Measurements from ENCODE around the gene STPG1.

Gene STPG1

DNA sequence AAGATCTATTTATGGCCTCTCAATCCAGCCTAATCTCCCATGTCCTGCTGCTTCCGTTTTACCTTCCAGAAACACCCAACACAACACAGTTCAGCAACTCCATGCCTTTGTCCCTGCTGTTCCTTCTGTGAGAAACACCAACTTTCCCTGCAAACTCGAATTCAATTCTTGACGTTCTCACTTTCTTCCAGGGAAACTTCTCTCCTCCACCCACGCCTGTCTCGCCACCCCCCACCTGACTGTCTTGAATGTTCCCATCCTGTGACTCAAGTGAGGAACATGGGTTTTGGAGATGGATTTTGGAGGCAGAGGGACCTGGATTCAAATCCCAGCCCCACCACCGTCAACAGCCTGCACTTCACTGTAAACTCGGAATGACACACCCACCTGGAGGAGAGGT, 49.6 kb downstream of the STPG1 start:
- Histone ChIP-seq H3K27ac (no peak overlapping the region), H3K36me3 (replicated peaks) (no peaks in the 10 kb centered on the region), H3K27me3 (replicated peaks) (no peaks in the 10 kb centered on the region), H3K4me3 (ENCODE audit: low read depth, low read length) (no peak overlapping the region)
- TF ChIP-seq, protein P1, sequence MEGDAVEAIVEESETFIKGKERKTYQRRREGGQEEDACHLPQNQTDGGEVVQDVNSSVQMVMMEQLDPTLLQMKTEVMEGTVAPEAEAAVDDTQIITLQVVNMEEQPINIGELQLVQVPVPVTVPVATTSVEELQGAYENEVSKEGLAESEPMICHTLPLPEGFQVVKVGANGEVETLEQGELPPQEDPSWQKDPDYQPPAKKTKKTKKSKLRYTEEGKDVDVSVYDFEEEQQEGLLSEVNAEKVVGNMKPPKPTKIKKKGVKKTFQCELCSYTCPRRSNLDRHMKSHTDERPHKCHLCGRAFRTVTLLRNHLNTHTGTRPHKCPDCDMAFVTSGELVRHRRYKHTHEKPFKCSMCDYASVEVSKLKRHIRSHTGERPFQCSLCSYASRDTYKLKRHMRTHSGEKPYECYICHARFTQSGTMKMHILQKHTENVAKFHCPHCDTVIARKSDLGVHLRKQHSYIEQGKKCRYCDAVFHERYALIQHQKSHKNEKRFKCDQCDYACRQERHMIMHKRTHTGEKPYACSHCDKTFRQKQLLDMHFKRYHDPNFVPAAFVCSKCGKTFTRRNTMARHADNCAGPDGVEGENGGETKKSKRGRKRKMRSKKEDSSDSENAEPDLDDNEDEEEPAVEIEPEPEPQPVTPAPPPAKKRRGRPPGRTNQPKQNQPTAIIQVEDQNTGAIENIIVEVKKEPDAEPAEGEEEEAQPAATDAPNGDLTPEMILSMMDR (IDR thresholded peaks at IDR 0.05; ENCODE audit: low read depth, low read length, missing control alignments), result no peak
- no peak for DNase-seq
- in situ Hi-C loops (cut with HindIII; ENCODE audit: low pct_ligation_motif_present, low sequenced_read_pairs), result no loop called here

DNA sequence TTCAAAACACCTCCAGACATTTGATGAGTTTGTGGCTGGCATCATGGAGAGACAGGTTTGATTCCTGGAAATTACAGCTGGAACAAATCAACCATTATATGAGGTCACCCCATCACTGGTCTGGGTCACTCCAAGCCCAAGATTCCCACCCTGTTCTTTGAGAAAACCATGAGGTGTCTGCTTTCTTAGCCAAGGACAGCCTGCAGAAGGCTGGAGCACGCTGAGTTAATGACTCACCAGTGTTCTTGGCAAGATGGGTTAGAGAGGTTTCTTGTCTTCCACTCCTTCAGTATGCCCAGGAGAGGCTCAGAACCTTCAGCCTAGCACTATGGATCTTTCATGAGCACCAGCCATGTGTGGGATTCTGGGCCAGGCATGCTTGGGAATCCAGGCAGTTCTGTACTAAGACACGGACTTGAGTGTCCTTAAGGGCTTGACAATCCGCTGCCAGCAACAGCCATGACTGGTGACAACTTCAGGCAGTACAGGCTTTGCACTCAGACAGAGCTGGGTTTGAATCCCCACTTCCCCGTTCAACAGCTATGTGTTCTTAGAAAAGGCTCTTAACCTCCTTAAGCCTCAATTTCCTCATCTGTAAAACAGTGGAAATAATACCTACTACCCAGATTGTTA, 50.5 kb downstream of the STPG1 start:
- DNase-seq, result peak; percentile 89
- no peak overlapping the region for H3K4me3 ChIP-seq (ENCODE audit: low read depth, low read length)
- no peaks in the 10 kb centered on the region for H3K36me3 ChIP-seq (replicated peaks)
- H3K27me3 ChIP-seq (replicated peaks), result no peaks in the 10 kb centered on the region
- H3K27ac ChIP-seq, result no peak overlapping the region
- TF ChIP-seq, protein P1 (IDR thresholded peaks at IDR 0.05; ENCODE audit: low read depth, low read length, missing control alignments), result no peak
- in situ Hi-C loops (cut with HindIII; ENCODE audit: low pct_ligation_motif_present, low sequenced_read_pairs), result no loop called here

DNA sequence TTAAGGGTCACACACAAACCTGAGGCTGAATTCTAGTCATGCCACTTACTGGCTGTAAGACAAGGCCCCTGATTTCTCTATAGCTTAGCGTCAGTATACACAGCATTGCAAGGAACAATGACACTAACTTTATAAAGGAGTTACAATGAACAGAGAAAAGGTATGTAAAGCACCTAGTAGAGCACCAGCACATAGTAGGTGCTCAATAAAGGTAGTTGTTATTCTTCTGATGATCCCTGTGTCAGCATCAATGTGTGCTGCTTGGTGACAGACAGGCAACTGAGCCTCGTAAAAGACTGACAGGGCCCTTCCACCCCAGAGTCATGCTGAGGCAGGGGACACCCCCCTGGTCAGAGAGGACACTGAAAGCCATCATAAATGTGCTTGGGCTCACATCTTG, 51.2 kb downstream of the STPG1 start:
- H3K36me3 ChIP-seq (replicated peaks), result no peaks in the 10 kb centered on the region
- in situ Hi-C loops (cut with HindIII; ENCODE audit: low pct_ligation_motif_present, low sequenced_read_pairs), result no loop called here
- no peak overlapping the region for H3K4me3 ChIP-seq (ENCODE audit: low read depth, low read length)
- no peaks in the 10 kb centered on the region for H3K27me3 ChIP-seq (replicated peaks)
- DNase-seq, result no peak
- H3K27ac ChIP-seq, result no peak overlapping the region
- TF ChIP-seq, protein P1 (IDR thresholded peaks at IDR 0.05; ENCODE audit: low read depth, low read length, missing control alignments), result no peak

DNA sequence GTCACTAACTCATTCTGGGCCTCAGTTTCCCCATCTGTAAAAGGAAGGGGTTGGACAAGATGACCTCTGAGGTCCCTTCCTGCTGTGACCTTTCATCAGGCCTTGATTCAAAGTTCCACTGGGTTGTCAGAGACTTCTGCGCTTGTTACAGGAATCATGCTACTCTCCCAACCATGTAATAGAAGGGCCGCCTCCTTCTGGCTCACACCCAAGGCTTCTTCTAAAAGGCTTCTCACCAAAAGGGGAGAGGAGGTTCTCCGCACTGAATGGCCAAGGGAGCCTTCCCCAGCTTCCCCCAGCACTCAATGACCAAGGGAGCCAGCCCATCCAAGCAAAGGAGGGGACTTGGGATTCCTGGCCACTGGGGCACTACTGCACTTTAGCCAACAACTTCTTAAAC, 51.8 kb downstream of the STPG1 start:
- no peak for DNase-seq
- TF ChIP-seq, protein P1 (IDR thresholded peaks at IDR 0.05; ENCODE audit: low read depth, low read length, missing control alignments), result no peak
- no peak overlapping the region for H3K27ac ChIP-seq
- H3K27me3 ChIP-seq (replicated peaks), result no peaks in the 10 kb centered on the region
- no peaks in the 10 kb centered on the region for H3K36me3 ChIP-seq (replicated peaks)
- in situ Hi-C loops (cut with HindIII; ENCODE audit: low pct_ligation_motif_present, low sequenced_read_pairs), result no loop called here
- no peak overlapping the region for H3K4me3 ChIP-seq (ENCODE audit: low read depth, low read length)

DNA sequence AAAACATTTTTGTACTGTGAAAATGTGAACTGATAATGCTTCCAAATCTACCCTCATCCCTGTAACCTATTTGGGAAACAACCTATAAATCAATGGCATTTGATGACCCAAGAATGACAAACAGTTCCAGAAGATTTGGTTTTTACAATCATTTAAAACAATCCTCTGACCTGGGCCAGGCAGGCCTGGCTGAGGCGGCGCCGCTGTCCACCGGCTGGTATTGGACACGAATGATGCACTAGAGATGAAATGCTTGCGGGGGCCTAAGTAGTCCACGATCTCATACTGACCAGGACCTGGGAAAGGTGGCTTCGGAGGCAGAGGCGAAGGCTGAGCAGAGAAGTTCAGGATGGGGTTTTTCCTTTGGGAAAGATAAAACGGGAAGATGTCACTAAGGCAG, 52.9 kb downstream of the STPG1 start:
- Histone ChIP-seq H3K36me3 (replicated peaks) (no peaks in the 10 kb centered on the region), H3K4me3 (ENCODE audit: low read depth, low read length) (no peak overlapping the region), H3K27ac (no peak overlapping the region), H3K27me3 (replicated peaks) (no peaks in the 10 kb centered on the region)
- no peak for DNase-seq
- TF ChIP-seq, protein P1 (IDR thresholded peaks at IDR 0.05; ENCODE audit: low read depth, low read length, missing control alignments), result no peak
- in situ Hi-C loops (cut with HindIII; ENCODE audit: low pct_ligation_motif_present, low sequenced_read_pairs), result no loop called here

DNA sequence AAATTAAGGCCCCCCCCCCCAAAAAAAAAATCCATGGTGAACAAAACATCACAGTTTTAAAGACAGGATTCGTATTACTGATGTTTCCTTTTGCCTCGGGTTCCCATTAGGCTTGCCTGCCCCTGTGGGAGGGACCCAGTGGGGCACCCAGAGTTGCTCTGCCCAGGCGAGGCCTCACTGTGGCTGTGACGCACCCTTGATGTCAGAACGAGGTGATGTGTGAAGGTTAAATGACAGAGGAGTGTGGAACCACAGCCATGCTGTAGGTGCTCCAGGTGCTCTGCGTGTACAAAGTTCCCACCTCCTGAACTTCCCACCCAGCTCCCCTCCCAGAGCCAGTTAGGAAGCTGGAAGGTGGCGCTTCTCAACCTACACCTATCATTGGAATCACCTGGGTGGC, 56.5 kb downstream of the STPG1 start:
- no peak overlapping the region for H3K4me3 ChIP-seq (ENCODE audit: low read depth, low read length)
- no peaks in the 10 kb centered on the region for H3K27me3 ChIP-seq (replicated peaks)
- DNase-seq, result no peak
- TF ChIP-seq, protein P1 (IDR thresholded peaks at IDR 0.05; ENCODE audit: low read depth, low read length, missing control alignments), result no peak
- H3K27ac ChIP-seq, result no peak overlapping the region
- in situ Hi-C loops (cut with HindIII; ENCODE audit: low pct_ligation_motif_present, low sequenced_read_pairs), result no loop called here
- H3K36me3 ChIP-seq (replicated peaks), result no peaks in the 10 kb centered on the region
